Measurements from ENCODE around the gene SPINK7. TPM values are rescaled to one million over a fixed set of nuclear protein-coding genes. Genes with fewer than 3 reads are reported as not detected.
"Not testable (repeated sequence)": the region's sequence is repeated elsewhere in the genome, so short reads cannot be mapped to it uniquely, and the experiment has no call there.

Gene SPINK7
- total RNA-seq = not detected
- not detected for polyA plus RNA-seq
- long read RNA-seq, donor 1 = 0 reads
- long read RNA-seq, donor 2 = 0 reads
- long read RNA-seq, donor 3 = 0 reads
- long read RNA-seq, donor 4 = 0 reads

DNA sequence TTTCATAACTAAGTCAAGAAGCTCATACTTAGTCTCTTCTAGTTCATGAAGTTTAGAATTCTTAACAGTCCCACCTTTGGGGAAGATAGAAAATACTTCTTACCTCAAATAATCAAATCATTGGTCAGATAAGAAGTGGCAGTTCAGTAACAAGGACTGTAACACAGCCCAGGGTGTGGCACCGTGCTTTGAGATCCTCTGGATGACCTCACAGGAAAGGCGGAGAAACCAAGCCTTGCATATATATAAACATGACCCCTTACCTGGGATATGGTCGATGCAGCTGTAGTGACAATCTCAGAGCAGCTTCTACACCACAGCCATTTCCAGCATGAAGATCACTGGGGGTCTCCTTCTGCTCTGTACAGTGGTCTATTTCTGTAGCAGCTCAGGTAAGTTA is at the start of gene SPINK7:
SPINK7 (plus strand) TSS at position 271 of the 400 bp plus-strand sequence; CDS start at position 332, 61 bp downstream.
- DNase-seq (no peak), ATAC-seq (peak in 1 of 2 donors; percentile 14)
- peaks cover 2% of the 10 kb centered on the region for H3K4me1 ChIP-seq (ENCODE audit: control insufficient read depth, insufficient read depth, low read length)
- 72% methylated on average over 3 of the region's 3 CpGs for WGBS
- H3K27me3 ChIP-seq (ENCODE audit: control insufficient read depth, insufficient read depth) = no peaks in the 10 kb centered on the region
- no peaks in the 10 kb centered on the region for H3K9me3 ChIP-seq (ENCODE audit: control insufficient read depth, low read length)
- intact Hi-C loops (cut with DNase I) = no loop called here
- H3K4me3 ChIP-seq (ENCODE audit: low read length) = no peak within 1 kb of the TSS
- no peak within 1 kb of the TSS for H3K27ac ChIP-seq (ENCODE audit: low read length)

GRCh38 chr5:148267962-148268361 is 44.3 kb upstream of the SPINK7 start:
- Histone ChIP-seq H3K27me3 (ENCODE audit: control insufficient read depth, insufficient read depth) (no peaks in the 10 kb centered on the region), H3K4me3 (ENCODE audit: low read length) (no peak overlapping the region), H3K4me1 (ENCODE audit: control insufficient read depth, insufficient read depth, low read length) (no peaks in the 10 kb centered on the region), H3K27ac (ENCODE audit: low read length) (no peak overlapping the region), H3K9me3 (ENCODE audit: control insufficient read depth, low read length) (no peaks in the 10 kb centered on the region)
- intact Hi-C loops (cut with DNase I) = no loop called here
- DNase-seq (no peak), ATAC-seq (no peak)
- WGBS = 65% methylated on average over 3 of the region's 3 CpGs

DNA sequence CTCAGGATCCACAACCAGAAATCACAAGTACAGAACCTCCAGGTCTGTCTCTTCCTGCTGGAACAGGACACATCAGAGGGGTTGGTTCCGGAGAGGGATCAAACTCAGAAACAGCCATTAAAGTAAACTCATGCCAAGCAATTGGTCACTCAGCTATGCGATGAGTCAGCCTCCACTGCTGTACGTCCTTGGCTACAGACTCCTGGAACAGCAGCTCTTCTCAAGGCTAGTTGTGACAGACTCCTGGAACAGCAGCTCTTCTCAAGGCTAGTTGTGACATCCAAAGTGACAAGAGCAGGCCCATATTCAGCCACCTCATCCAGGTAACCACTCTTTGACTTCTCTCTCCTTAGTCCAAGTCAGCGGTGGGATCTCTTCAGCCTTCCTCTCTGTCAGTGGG is 43.7 kb upstream of the SPINK7 start, which contains the start of gene SPINK13:
SPINK13 (plus strand) TSS at position 229 of the 400 bp plus-strand sequence. CDS start 1,279 bp downstream, outside the sequence.
- Histone ChIP-seq H3K4me3 (ENCODE audit: low read length) (no peak within 1 kb of the TSS), H3K27ac (ENCODE audit: low read length) (no peak within 1 kb of the TSS), H3K4me1 (ENCODE audit: control insufficient read depth, insufficient read depth, low read length) (no peaks in the 10 kb centered on the region), H3K27me3 (ENCODE audit: control insufficient read depth, insufficient read depth) (no peaks in the 10 kb centered on the region), H3K9me3 (ENCODE audit: control insufficient read depth, low read length) (no peaks in the 10 kb centered on the region)
- intact Hi-C loops (cut with DNase I) = no loop called here
- WGBS = 67% methylated on average over 4 of the region's 4 CpGs
- ATAC-seq (peak; percentile 75 to 81), DNase-seq (peak in 2 of 3 donors; percentile 32 to 35)

- intact Hi-C loops (cut with DNase I); DNase-seq; H3K4me1 ChIP-seq (ENCODE audit: control insufficient read depth, insufficient read depth, low read length); H3K9me3 ChIP-seq (ENCODE audit: control insufficient read depth, low read length); H3K4me3 ChIP-seq (ENCODE audit: low read length); ATAC-seq; H3K27ac ChIP-seq (ENCODE audit: low read length); H3K27me3 ChIP-seq (ENCODE audit: control insufficient read depth, insufficient read depth): not testable (repeated sequence)
- WGBS = 94% methylated on average over 2 of the region's 2 CpGs
Measured at GRCh38 chr5:148275129-148275528, 37.1 kb upstream of the SPINK7 start.

- ATAC-seq; H3K27me3 ChIP-seq (ENCODE audit: control insufficient read depth, insufficient read depth); H3K4me1 ChIP-seq (ENCODE audit: control insufficient read depth, insufficient read depth, low read length); H3K9me3 ChIP-seq (ENCODE audit: control insufficient read depth, low read length); H3K27ac ChIP-seq (ENCODE audit: low read length); intact Hi-C loops (cut with DNase I); H3K4me3 ChIP-seq (ENCODE audit: low read length); DNase-seq: not testable (repeated sequence)
- 47% methylated on average over 5 of the region's 5 CpGs for WGBS
Measured at GRCh38 chr5:148280893-148281292, 31.3 kb upstream of the SPINK7 start.

DNA sequence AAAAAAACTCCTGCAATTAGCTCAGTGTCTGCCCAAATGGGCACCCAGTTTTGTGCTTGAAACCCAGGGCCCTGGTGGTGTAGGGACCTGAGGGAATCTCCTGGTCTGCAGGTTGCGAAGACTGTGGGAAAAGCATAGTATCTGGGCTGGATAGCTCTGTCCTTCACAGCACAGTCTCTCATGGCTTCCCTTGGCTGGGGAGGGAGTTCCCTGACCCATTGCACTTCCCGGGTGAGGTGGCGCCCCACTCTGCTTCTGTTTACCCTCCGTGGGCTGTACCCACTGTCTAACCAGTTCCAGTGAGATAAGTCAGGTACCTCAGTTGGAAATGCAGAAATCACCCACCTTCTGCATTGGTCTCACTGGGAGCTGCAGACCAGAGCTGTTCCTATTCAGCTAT is 30.9 kb upstream of the SPINK7 start:
- intact Hi-C loops (cut with DNase I) = not testable (repeated sequence)

GRCh38 chr5:148290271-148291195 is 21.7 kb upstream of the SPINK7 start:
- Histone ChIP-seq H3K27me3 (ENCODE audit: control insufficient read depth, insufficient read depth) (no peaks in the 10 kb centered on the region), H3K9me3 (ENCODE audit: control insufficient read depth, low read length) (no peaks in the 10 kb centered on the region), H3K4me1 (ENCODE audit: control insufficient read depth, insufficient read depth, low read length) (no peaks in the 10 kb centered on the region), H3K4me3 (ENCODE audit: low read length) (no peak overlapping the region), H3K27ac (ENCODE audit: low read length) (no peak overlapping the region)
- intact Hi-C loops (cut with DNase I) = loop anchor here in 2 of 4 donors (5.0 to 10.0 kb wide), 2 partner anchors 434 to 442 kb away; no protein-coding TSS in a partner anchor
- DNase-seq (no peak), ATAC-seq (peak; percentile 51 to 52)
- WGBS = 71% methylated on average over 6 of the region's 6 CpGs

More for the DNA sequence above, 30.9 kb upstream of the SPINK7 start:
- ATAC-seq; H3K9me3 ChIP-seq (ENCODE audit: control insufficient read depth, low read length); H3K4me1 ChIP-seq (ENCODE audit: control insufficient read depth, insufficient read depth, low read length); H3K27ac ChIP-seq (ENCODE audit: low read length); DNase-seq; H3K4me3 ChIP-seq (ENCODE audit: low read length); H3K27me3 ChIP-seq (ENCODE audit: control insufficient read depth, insufficient read depth): not testable (repeated sequence)
- 92% methylated on average over 4 of the region's 4 CpGs for WGBS

DNA sequence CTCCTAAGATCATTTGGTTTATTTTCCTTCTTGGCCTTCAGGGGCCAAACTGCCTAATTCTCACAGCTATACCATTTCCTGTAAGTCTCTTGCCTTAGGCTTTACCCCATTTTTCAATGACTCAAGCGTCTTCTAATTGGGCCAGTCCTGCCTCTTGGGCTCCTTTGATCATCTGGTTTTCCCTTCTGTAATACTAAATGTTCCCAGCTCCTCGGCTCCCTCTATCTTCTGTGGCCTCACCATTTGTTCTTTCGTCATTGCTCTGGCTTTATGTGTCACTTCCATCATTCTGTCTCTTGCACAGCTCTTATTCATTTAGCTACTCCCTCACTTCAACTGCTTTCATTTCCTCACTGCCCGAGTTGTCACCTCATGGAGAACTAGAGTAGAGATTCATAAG is 14.5 kb upstream of the SPINK7 start:
- Histone ChIP-seq H3K9me3 (ENCODE audit: control insufficient read depth, low read length) (no peaks in the 10 kb centered on the region), H3K4me1 (ENCODE audit: control insufficient read depth, insufficient read depth, low read length) (no peaks in the 10 kb centered on the region), H3K27ac (ENCODE audit: low read length) (no peak overlapping the region), H3K4me3 (ENCODE audit: low read length) (no peak overlapping the region), H3K27me3 (ENCODE audit: control insufficient read depth, insufficient read depth) (no peaks in the 10 kb centered on the region)
- 85% methylated on average over 4 of the region's 4 CpGs for WGBS
- DNase-seq (no peak), ATAC-seq (no peak)
- intact Hi-C loops (cut with DNase I) = loop anchor here in 1 of 4 donors (10.0 kb wide), 1 partner anchor 427 kb away; no protein-coding TSS in a partner anchor

DNA sequence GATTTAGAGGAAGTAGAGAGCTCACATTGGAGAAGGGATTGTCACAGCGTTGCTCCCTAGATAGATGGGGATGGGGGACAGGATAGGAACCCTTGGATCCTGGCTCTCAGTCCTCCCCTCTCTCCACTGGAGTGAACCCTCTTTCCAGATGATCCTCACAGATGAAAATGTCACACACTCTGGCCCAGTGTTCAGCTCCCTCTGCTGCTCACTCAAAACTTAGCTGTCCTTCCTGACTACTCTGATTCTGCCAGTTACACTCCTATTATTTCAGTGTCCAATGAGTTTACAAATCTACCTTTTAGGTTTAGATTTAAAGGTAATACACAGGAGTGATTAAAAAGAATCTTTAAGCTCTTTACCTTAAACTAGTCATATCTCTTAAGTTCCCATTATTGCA is 5.8 kb upstream of the SPINK7 start:
- intact Hi-C loops (cut with DNase I) = no loop called here
- H3K4me1 ChIP-seq (ENCODE audit: control insufficient read depth, insufficient read depth, low read length) = no peaks in the 10 kb centered on the region
- H3K27me3 ChIP-seq (ENCODE audit: control insufficient read depth, insufficient read depth) = no peaks in the 10 kb centered on the region
- no peak overlapping the region for H3K27ac ChIP-seq (ENCODE audit: low read length)
- ATAC-seq = no peak
- no peak for DNase-seq
- H3K9me3 ChIP-seq (ENCODE audit: control insufficient read depth, low read length) = no peaks in the 10 kb centered on the region
- WGBS = 75% methylated on average over 1 of the region's 1 CpG
- no peak overlapping the region for H3K4me3 ChIP-seq (ENCODE audit: low read length)

DNA sequence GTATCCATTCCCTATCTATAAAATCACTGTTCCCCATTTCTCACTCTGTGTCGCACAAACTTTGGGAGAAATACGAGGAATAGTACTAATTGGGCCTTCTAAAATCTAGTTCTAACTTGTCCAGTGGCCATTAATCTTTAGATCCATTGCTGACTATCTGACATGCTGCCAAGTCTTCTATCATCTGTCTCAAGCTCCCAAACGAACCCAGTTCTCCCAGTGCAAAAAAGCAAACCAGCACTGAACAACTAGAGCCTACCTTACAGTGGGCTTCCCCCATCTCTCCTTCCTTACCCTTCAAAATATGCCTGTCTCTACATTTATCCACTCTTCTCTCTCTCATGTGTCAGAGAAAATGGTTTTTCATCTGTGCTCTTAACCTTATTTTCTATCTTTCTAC is 3.2 kb upstream of the SPINK7 start:
- WGBS = 75% methylated on average over 3 of the region's 3 CpGs

GRCh38 chr5:148309746-148310145 is 2.5 kb upstream of the SPINK7 start:
- ATAC-seq = no peak
- H3K27ac ChIP-seq (ENCODE audit: low read length) = no peak overlapping the region
- H3K27me3 ChIP-seq (ENCODE audit: control insufficient read depth, insufficient read depth) = no peaks in the 10 kb centered on the region
- H3K9me3 ChIP-seq (ENCODE audit: control insufficient read depth, low read length) = no peaks in the 10 kb centered on the region
- H3K4me3 ChIP-seq (ENCODE audit: low read length) = no peak overlapping the region
- intact Hi-C loops (cut with DNase I) = no loop called here
- peaks cover 2% of the 10 kb centered on the region for H3K4me1 ChIP-seq (ENCODE audit: control insufficient read depth, insufficient read depth, low read length)
- DNase-seq = no peak

More for the DNA sequence above, 3.2 kb upstream of the SPINK7 start:
- no peaks in the 10 kb centered on the region for H3K9me3 ChIP-seq (ENCODE audit: control insufficient read depth, low read length)
- H3K4me3 ChIP-seq (ENCODE audit: low read length) = no peak overlapping the region
- H3K4me1 ChIP-seq (ENCODE audit: control insufficient read depth, insufficient read depth, low read length) = peaks cover 2% of the 10 kb centered on the region
- H3K27ac ChIP-seq (ENCODE audit: low read length) = no peak overlapping the region
- no peaks in the 10 kb centered on the region for H3K27me3 ChIP-seq (ENCODE audit: control insufficient read depth, insufficient read depth)
- DNase-seq (no peak), ATAC-seq (no peak)
- intact Hi-C loops (cut with DNase I) = no loop called here

All from right cardiac atrium (tissue), 5 donors.